ENCODE results near the gene COL28A1.

GRCh38 chr7:7565746-7566650 is 30.3 kb upstream of the COL28A1 start:
- TF ChIP-seq, protein P1, sequence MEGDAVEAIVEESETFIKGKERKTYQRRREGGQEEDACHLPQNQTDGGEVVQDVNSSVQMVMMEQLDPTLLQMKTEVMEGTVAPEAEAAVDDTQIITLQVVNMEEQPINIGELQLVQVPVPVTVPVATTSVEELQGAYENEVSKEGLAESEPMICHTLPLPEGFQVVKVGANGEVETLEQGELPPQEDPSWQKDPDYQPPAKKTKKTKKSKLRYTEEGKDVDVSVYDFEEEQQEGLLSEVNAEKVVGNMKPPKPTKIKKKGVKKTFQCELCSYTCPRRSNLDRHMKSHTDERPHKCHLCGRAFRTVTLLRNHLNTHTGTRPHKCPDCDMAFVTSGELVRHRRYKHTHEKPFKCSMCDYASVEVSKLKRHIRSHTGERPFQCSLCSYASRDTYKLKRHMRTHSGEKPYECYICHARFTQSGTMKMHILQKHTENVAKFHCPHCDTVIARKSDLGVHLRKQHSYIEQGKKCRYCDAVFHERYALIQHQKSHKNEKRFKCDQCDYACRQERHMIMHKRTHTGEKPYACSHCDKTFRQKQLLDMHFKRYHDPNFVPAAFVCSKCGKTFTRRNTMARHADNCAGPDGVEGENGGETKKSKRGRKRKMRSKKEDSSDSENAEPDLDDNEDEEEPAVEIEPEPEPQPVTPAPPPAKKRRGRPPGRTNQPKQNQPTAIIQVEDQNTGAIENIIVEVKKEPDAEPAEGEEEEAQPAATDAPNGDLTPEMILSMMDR (IDR thresholded peaks at IDR 0.05): no peak
- TF ChIP-seq POLR2A (IDR thresholded peaks at IDR 0.05; ENCODE audit: low read depth) (no peak), EP300 (IDR thresholded peaks at IDR 0.05) (no peak), POLR2AphosphoS5 (IDR thresholded peaks at IDR 0.05) (no peak)
